ENCODE results near the gene ZFP42. TPM values are rescaled to one million over a fixed set of nuclear protein-coding genes. Genes with fewer than 3 reads are reported as not detected.
"Not testable (repeated sequence)": the region's sequence is repeated elsewhere in the genome, so short reads cannot be mapped to it uniquely, and the experiment has no call there.

ZFP42 gene
- total RNA-seq, 1 donor from 2014 or later = not detected

- DNase-seq = no peak
- no peak for TF ChIP-seq CTCF (IDR thresholded peaks at IDR 0.05; ENCODE audit: borderline replicate concordance)
- Histone ChIP-seq H3K4me3 (no peak overlapping the region), H3K4me1 (no peaks in the 10 kb centered on the region), H3K9me3 (replicated peaks) (no peaks in the 10 kb centered on the region), H3K27ac (replicated peaks) (no peak overlapping the region), H3K36me3 (no peaks in the 10 kb centered on the region), H3K27me3 (ENCODE audit: low read depth) (peaks cover 30% of the 10 kb centered on the region)
- intact Hi-C loops (cut with micrococcal nuclease) = no loop called here
Measured at GRCh38 chr4:188042191-188042590, 46.6 kb downstream of the ZFP42 start.

- TF ChIP-seq CTCF (IDR thresholded peaks at IDR 0.05; ENCODE audit: borderline replicate concordance) = no peak
- intact Hi-C loops (cut with micrococcal nuclease) = no loop called here
- DNase-seq = no peak
Measured at GRCh38 chr4:188043154-188043553, 47.6 kb downstream of the ZFP42 start.

GRCh38 chr4:188045461-188045860 lies 49.9 kb downstream of the ZFP42 start:
- H3K27ac ChIP-seq (replicated peaks); DNase-seq; H3K36me3 ChIP-seq; H3K9me3 ChIP-seq (replicated peaks); intact Hi-C loops (cut with micrococcal nuclease); H3K4me3 ChIP-seq; H3K4me1 ChIP-seq: not testable (repeated sequence)
- H3K27me3 ChIP-seq (ENCODE audit: low read depth) = peaks cover 24% of the 10 kb centered on the region

More at GRCh38 chr4:188043154-188043553, 47.6 kb downstream of the ZFP42 start:
- Histone ChIP-seq H3K27ac (replicated peaks) (no peak overlapping the region), H3K36me3 (no peaks in the 10 kb centered on the region), H3K4me1 (no peaks in the 10 kb centered on the region), H3K27me3 (ENCODE audit: low read depth) (peaks cover 34% of the 10 kb centered on the region), H3K4me3 (no peak overlapping the region), H3K9me3 (replicated peaks) (no peaks in the 10 kb centered on the region)

- intact Hi-C loops (cut with micrococcal nuclease) = no loop called here
- H3K27me3 ChIP-seq (ENCODE audit: low read depth) = peaks cover 18% of the 10 kb centered on the region
- H3K9me3 ChIP-seq (replicated peaks) = no peaks in the 10 kb centered on the region
- H3K36me3 ChIP-seq = no peaks in the 10 kb centered on the region
- DNase-seq = no peak
- H3K4me1 ChIP-seq = no peaks in the 10 kb centered on the region
- H3K27ac ChIP-seq (replicated peaks) = no peak overlapping the region
- no peak overlapping the region for H3K4me3 ChIP-seq
- no peak for TF ChIP-seq CTCF (IDR thresholded peaks at IDR 0.05; ENCODE audit: borderline replicate concordance)
Measured at GRCh38 chr4:188046657-188047056, 51.1 kb downstream of the ZFP42 start.

GRCh38 chr4:188053302-188053701 lies 57.7 kb downstream of the ZFP42 start:
- intact Hi-C loops (cut with micrococcal nuclease) = no loop called here
- TF ChIP-seq CTCF (IDR thresholded peaks at IDR 0.05; ENCODE audit: borderline replicate concordance) = no peak
- no peak overlapping the region for H3K27ac ChIP-seq (replicated peaks)
- no peaks in the 10 kb centered on the region for H3K9me3 ChIP-seq (replicated peaks)
- no peaks in the 10 kb centered on the region for H3K36me3 ChIP-seq
- H3K4me3 ChIP-seq = no peak overlapping the region
- no peak for DNase-seq
- H3K27me3 ChIP-seq (ENCODE audit: low read depth) = no peaks in the 10 kb centered on the region
- H3K4me1 ChIP-seq = no peaks in the 10 kb centered on the region

Other genes starting within 250 kb of the ZFP42 start
- gene TRIML2, start 113.8 kb downstream of the ZFP42 start, total RNA-seq = not detected
- not detected for gene TRIML1, start 143.7 kb downstream of the ZFP42 start, total RNA-seq